Activated CD4-positive, alpha-beta T cell treated with anti-CD3 and anti-CD28 coated beads, Interleukin-2, amount 10 ng/mL, durations not matched to agents 7 days and 5 days (primary cell): ENCODE results near the gene FMO1. TPM values are rescaled to one million over a fixed set of nuclear protein-coding genes. Genes with fewer than 3 reads are reported as not detected.
A peak's percentile ranks its signal among the peaks of the same experiment; 100 is the strongest.

ENCODE experiments used
- CTCF ChIA-PET: fragments of 350-600 bp; sonication (Branson Sonifier 250); formaldehyde crosslinking; loops from one replicate; lab custom pipeline; 2021; ENCODE audit warnings: antibody characterized with exemption; lab: Charles Lee
- POLR2A ChIA-PET: fragments of 350-600 bp; sonication (Branson Sonifier 250); formaldehyde crosslinking; loops from one replicate; lab custom pipeline; 2021; ENCODE audit warnings: antibody characterized with exemption; lab: Charles Lee
- DNase-seq: peaks from one replicate; pipeline ENCODE4 v3.0.0-alpha.2; 2020
- H3K27ac Mint-ChIP-seq: one replicate; pipeline ENCODE4 v1.8.0; 2021; ENCODE audit warnings: mild to moderate bottlenecking, moderate library complexity, mixed read lengths
- H3K27me3 Mint-ChIP-seq: one replicate; pipeline ENCODE4 v1.8.0; 2021; ENCODE audit warnings: mixed read lengths
- H3K36me3 Mint-ChIP-seq: one replicate; pipeline ENCODE4 v1.8.0; 2021; ENCODE audit warnings: low read depth, mixed read lengths
- H3K4me1 Mint-ChIP-seq: one replicate; pipeline ENCODE4 v1.8.0; 2021; ENCODE audit warnings: mixed read lengths
- H3K4me3 Mint-ChIP-seq: one replicate; pipeline ENCODE4 v1.8.0; 2021; ENCODE audit warnings: mild to moderate bottlenecking, moderate library complexity, mixed read lengths
- H3K9me3 Mint-ChIP-seq: one replicate; pipeline ENCODE4 v1.8.0; 2021; ENCODE audit warnings: mixed read lengths
- total RNA-seq, 2 experiments: library from RNA; stranded (reverse); gene quantifications; one replicate each; pipeline ENCODE4 v1.2.3, GENCODE V29; 2021

The FMO1 gene
- total RNA-seq, 2 experiments from 2014 or later: not detected

DNA sequence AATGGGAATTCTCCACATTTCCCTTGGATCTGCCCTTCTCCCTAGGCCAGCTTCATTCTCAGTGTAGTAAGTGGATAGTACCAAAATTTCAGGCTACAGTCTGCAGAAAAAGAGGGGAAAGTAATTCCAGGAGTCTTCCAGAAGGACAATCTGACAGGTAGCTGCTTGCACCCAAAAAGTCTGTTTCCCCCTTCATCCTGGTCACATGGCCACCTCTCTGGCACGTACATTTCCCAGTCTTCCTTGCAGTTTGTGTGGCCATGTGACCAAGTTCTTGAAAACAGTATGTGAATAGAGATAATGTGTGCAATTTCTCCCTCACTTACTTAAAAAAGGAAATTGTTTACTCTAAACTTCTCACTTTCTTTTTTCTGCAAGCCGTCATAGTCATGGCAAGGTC lies 51.0 kb downstream of the FMO1 start:
- peaks cover 4% of the 10 kb centered on the region for H3K36me3 Mint-ChIP-seq
- ChIA-PET CTCF (interaction anchor here (1.3 kb wide), 1 partner anchor 14 kb away, joined by 4 read pairs; the partner anchor contains the start of gene FMO4), POLR2A (no interaction called here)
- no peak overlapping the region for H3K27ac Mint-ChIP-seq
- DNase-seq: no peak
- H3K27me3 Mint-ChIP-seq: peaks cover 10% of the 10 kb centered on the region
- peaks cover 19% of the 10 kb centered on the region for H3K9me3 Mint-ChIP-seq
- no peaks in the 10 kb centered on the region for H3K4me1 Mint-ChIP-seq
- H3K4me3 Mint-ChIP-seq: no peak overlapping the region

DNA sequence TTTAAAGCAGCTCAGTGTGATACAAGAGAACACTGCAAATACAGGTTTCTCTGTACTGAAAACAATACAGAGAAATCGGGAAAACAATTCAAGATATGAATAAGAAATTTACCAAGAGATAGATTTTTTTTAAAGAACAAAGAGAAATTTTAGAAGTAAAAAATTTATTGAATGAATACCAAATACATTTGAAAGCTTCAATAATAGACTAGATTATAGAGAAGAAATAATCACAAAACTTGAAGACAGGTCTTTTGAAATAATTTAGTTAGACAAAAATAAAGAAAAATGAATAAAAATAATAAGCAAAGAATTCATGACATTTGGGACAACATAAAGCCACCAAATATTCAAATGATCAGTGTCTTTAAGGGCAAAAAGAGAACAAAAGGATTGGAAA lies 52.1 kb downstream of the FMO1 start:
- peaks cover 21% of the 10 kb centered on the region for H3K9me3 Mint-ChIP-seq
- no peak overlapping the region for H3K27ac Mint-ChIP-seq
- no peaks in the 10 kb centered on the region for H3K4me1 Mint-ChIP-seq
- peaks cover 4% of the 10 kb centered on the region for H3K36me3 Mint-ChIP-seq
- H3K27me3 Mint-ChIP-seq: peaks cover 7% of the 10 kb centered on the region
- H3K4me3 Mint-ChIP-seq: no peak overlapping the region
- ChIA-PET CTCF (interaction anchor here (1.2 kb wide), 1 partner anchor 13 kb away, joined by 3 read pairs; no protein-coding TSS in a partner anchor), POLR2A (no interaction called here)
- no peak for DNase-seq

DNA sequence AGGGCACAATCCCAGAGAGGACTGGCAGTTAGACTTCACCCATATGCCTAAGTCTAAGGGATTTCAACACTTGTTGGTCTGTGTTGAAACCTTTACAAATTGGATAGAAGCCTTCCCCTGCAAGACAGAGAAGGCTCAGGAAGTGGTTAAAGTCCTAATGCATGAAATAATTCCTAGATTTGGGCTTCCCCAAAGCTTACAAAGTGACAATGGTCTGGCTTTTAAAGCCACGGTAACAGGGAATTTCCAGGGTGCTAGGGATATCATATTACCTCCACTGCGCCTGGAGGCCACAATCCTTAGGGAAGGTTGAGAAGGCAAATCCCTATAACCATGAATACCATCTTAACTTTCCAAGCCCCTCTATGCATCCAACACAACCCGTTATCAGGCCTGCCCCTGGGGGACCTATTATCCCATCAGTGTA lies 62.4 kb downstream of the FMO1 start:
- no peak for DNase-seq
- POLR2A ChIA-PET: no interaction called here
- Mint-ChIP-seq H3K4me3 (no peak overlapping the region), H3K36me3 (no peaks in the 10 kb centered on the region), H3K9me3 (no peaks in the 10 kb centered on the region), H3K27ac (no peak overlapping the region), H3K4me1 (peaks cover 14% of the 10 kb centered on the region), H3K27me3 (no peaks in the 10 kb centered on the region)
- CTCF ChIA-PET: no interaction called here

- DNase-seq: no peak
- Mint-ChIP-seq H3K27ac (no peak overlapping the region), H3K4me3 (no peak overlapping the region), H3K9me3 (no peaks in the 10 kb centered on the region), H3K36me3 (no peaks in the 10 kb centered on the region), H3K27me3 (no peaks in the 10 kb centered on the region), H3K4me1 (peaks cover 14% of the 10 kb centered on the region)
- CTCF ChIA-PET: no interaction called here
- POLR2A ChIA-PET: no interaction called here
Measured at GRCh38 chr1:171311771-171312558, 63.7 kb downstream of the FMO1 start.

DNA sequence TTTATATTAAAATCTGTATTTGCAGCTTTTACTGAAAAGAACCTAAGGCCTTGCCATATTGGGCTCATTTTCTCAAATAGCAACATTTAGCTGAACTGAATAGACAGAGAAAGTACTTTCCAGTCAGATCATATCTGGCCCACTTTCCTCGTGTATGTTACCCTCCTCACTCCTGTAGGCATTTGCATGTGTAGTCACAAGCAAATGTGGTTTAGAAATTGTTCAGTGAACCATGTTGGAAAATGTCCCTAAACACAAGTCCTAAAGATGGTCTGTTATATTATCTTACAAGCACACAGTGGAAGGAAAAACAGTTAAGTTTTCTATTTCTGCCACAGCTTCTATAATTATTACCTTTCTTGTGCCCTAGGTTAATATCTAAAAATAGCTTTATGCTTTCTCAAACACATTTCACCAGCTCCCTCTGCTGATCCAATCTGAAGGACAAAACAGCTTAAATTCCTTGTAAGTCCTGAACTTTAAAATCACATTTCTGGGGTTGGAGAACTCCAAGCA lies 65.1 kb downstream of the FMO1 start:
- Mint-ChIP-seq H3K27ac (peak overlapping the region; percentile 86), H3K4me1 (peaks cover 14% of the 10 kb centered on the region), H3K4me3 (peak overlapping the region; percentile 69), H3K9me3 (no peaks in the 10 kb centered on the region), H3K36me3 (no peaks in the 10 kb centered on the region), H3K27me3 (no peaks in the 10 kb centered on the region)
- POLR2A ChIA-PET: no interaction called here
- no peak for DNase-seq
- CTCF ChIA-PET: interaction anchor here (0.6 to 1.6 kb wide), 22 partner anchors 8 to 1237 kb away, joined by 3 to 7 read pairs (median 3); partner anchors contain the start of gene PRRC2C

- Mint-ChIP-seq H3K4me3 (peak within 1 kb of the TSS; percentile 69), H3K4me1 (peaks cover 14% of the 10 kb centered on the region), H3K27ac (peak within 1 kb of the TSS; percentile 86), H3K27me3 (no peaks in the 10 kb centered on the region), H3K36me3 (no peaks in the 10 kb centered on the region), H3K9me3 (no peaks in the 10 kb centered on the region)
- peak; percentile 93 for DNase-seq
- ChIA-PET CTCF (interaction anchor here (0.6 to 1.6 kb wide), 24 partner anchors 8 to 1237 kb away, joined by 3 to 7 read pairs (median 3); partner anchors contain the start of gene PRRC2C), POLR2A (no interaction called here)
Measured at GRCh38 chr1:171313835-171314320, 65.6 kb downstream of the FMO1 start, which contains the start of gene FMO4. Gene FMO4 (plus strand): TSS chr1:171314183. CDS start chr1:171319826, 5,643 bp downstream.

GRCh38 chr1:171329251-171329650 lies 81.0 kb downstream of the FMO1 start:
- Mint-ChIP-seq H3K4me1 (no peaks in the 10 kb centered on the region), H3K9me3 (no peaks in the 10 kb centered on the region), H3K27me3 (no peaks in the 10 kb centered on the region), H3K27ac (no peak overlapping the region), H3K4me3 (no peak overlapping the region), H3K36me3 (no peaks in the 10 kb centered on the region)
- CTCF ChIA-PET: no interaction called here
- POLR2A ChIA-PET: no interaction called here
- no peak for DNase-seq

GRCh38 chr1:171334024-171334640 lies 85.8 kb downstream of the FMO1 start:
- CTCF ChIA-PET: interaction anchor here (1.1 kb wide), 1 partner anchor 21 kb away, joined by 3 read pairs; no protein-coding TSS in a partner anchor

More at GRCh38 chr1:171334024-171334640, 85.8 kb downstream of the FMO1 start:
- Mint-ChIP-seq H3K27ac (no peak overlapping the region), H3K4me3 (no peak overlapping the region), H3K36me3 (no peaks in the 10 kb centered on the region), H3K9me3 (no peaks in the 10 kb centered on the region), H3K4me1 (no peaks in the 10 kb centered on the region), H3K27me3 (no peaks in the 10 kb centered on the region)
- POLR2A ChIA-PET: no interaction called here
- DNase-seq: no peak

Other genes with a start within 250 kb of the FMO1 start
- not detected for gene FMO3, start 157.6 kb upstream of the FMO1 start, total RNA-seq
- not detected for gene FMO2, start 63.2 kb upstream of the FMO1 start, total RNA-seq
- 1 to 10 TPM; 1.0 to 1.7 TPM for gene FMO4, start 65.7 kb downstream of the FMO1 start, total RNA-seq
- 100 to 1,000 TPM; 208 to 259 TPM for gene PRRC2C, start 237.0 kb downstream of the FMO1 start, total RNA-seq